ENCODE results near the gene SEC23A. TPM values are rescaled to one million over a fixed set of nuclear protein-coding genes. Genes with fewer than 3 reads are reported as not detected.
"Not testable (repeated sequence)": the region's sequence is repeated elsewhere in the genome, so short reads cannot be mapped to it uniquely, and the experiment has no call there.

Gene SEC23A
- total RNA-seq, 1 donor: 298 TPM

DNA sequence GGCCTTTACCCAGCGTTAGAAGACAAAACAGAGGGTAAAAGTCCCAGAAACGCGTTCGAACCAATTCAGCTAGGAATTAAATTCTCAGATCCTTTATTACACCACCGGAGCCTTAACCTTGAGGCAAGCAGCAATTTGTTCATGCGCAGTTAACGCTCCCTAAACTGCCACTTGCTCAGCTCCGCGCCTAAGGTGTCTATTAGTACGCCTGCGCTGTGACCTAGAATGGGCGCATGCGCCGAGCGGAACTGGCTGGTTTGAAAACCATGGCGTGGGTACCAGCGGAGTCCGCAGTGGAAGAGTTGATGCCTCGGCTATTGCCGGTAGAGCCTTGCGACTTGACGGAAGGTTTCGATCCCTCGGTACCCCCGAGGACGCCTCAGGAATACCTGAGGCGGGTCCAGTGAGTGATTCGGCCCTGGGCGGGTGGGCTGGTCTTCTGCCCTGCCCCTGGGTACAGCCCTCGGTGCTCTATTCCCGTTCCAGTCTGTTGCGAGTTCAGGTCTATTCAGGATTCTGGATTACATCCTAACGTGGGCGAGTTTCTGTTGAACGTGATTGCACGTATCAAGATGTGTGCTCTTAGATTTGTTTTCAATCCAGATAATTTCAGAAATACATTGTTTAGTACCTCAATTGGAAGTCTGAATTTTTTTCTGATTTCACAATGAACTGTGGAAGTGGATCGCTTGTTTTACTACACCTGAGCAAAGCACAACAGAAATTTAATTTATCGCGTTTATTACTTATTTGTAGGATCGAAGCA, 11.2 kb upstream of the SEC23A start, which contains the start of gene GEMIN2:
GEMIN2 (plus strand) TSS at position 251 of the 766 bp plus-strand sequence; CDS start at position 267, 16 bp downstream.
- H3K4me3 ChIP-seq (ENCODE audit: low read depth, low read length): peak within 1 kb of the TSS; percentile 74
- TF ChIP-seq CTCF (IDR thresholded peaks at IDR 0.05; ENCODE audit: insufficient read depth, low read length): no peak
- DNase-seq (ENCODE audit: low read depth): peak; percentile 96

DNA sequence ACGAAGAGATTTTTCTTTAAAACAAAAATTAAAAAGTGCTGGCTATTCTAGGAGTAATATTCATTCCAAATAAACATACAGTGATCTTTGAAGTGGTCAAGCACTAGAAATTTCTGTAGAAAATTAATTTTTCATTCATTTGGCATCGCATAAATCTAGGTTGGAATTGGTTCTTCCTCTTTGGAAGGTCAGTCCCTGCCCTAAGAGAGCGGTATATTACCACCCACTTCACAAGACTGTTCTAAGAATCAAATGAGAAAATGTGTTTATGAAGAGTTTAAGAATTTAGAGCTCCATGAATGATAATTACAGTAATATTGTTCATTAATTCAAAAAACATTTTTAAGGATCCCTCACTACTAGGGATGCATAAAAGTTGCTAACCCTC, 10.6 kb upstream of the SEC23A start:
- no peak for DNase-seq (ENCODE audit: low read depth)
- peak overlapping the region; percentile 74 for H3K4me3 ChIP-seq (ENCODE audit: low read depth, low read length)
- no peak for TF ChIP-seq CTCF (IDR thresholded peaks at IDR 0.05; ENCODE audit: insufficient read depth, low read length)

DNA sequence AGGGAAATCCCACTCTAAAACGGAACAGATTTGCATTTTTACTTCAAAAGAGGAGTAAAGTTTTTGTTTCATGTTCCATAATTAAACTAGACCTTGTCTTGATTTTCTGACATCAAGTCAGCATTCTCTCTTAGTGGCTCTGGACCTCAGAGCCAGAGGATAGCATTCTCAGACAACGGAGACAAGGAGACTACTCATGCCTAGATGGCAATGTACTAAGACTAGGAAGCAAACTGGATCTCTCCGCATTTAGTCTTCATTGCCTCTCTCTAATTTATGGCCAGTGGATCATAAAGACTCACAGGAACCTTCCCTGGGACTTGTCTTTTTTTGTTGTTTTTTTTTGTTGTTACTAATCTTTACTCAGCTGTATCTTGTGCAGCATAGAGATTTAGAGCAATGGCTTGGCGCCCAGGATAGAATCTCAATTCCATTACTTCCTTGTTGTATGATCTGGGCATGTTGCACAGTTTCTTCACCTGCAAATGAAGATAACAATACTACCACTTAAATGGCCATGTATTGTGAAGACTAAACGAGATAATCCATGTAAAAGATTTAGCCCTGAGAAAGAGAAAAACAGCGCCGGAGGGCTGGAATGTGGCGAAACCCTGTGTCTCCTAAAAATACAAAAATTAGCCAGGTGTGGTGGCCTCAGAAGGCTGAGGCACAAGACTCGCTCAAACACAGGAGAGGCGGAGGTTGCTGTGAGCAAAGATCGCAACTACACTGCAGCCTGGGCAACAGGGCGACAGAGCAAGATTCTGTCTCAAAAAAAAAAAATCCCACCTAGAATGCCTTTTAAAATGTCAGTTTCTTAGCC, 7.1 kb upstream of the SEC23A start:
- DNase-seq (ENCODE audit: low read depth): no peak
- no peak for TF ChIP-seq CTCF (IDR thresholded peaks at IDR 0.05; ENCODE audit: insufficient read depth, low read length)
- H3K4me3 ChIP-seq (ENCODE audit: low read depth, low read length): no peak overlapping the region

- no peak for DNase-seq (ENCODE audit: low read depth)
- H3K4me3 ChIP-seq (ENCODE audit: low read depth, low read length): no peak overlapping the region
- TF ChIP-seq CTCF (IDR thresholded peaks at IDR 0.05; ENCODE audit: insufficient read depth, low read length): no peak
Observed at GRCh38 chr14:39108791-39109190, 5.8 kb upstream of the SEC23A start.

- H3K4me3 ChIP-seq (ENCODE audit: low read depth, low read length): no peak overlapping the region
- peak; percentile 69 for DNase-seq (ENCODE audit: low read depth)
- TF ChIP-seq CTCF (IDR thresholded peaks at IDR 0.05; ENCODE audit: insufficient read depth, low read length): peak; percentile 56
Observed at GRCh38 chr14:39107591-39107996, 4.6 kb upstream of the SEC23A start.

- DNase-seq (ENCODE audit: low read depth): not testable (repeated sequence)
- peak overlapping the region; percentile 89 for H3K4me3 ChIP-seq (ENCODE audit: low read depth, low read length)
Observed at GRCh38 chr14:39104078-39104801, 1.2 kb upstream of the SEC23A start.
